Measurements from ENCODE around the gene CTDSPL. TPM values are rescaled to one million over a fixed set of nuclear protein-coding genes. Genes with fewer than 3 reads are reported as not detected.

Gene CTDSPL
- total and polyA plus RNA-seq, 2 of the 13 experiments (the other 11 are each of a cell fraction or from before 2014, with no cell fraction given): 26.1 to 142 TPM

- no peak for TF ChIP-seq RNF219 (CRISPR knock-in tag; IDR thresholded peaks at IDR 0.05)
- TF ChIP-seq ATF4 (CRISPR knock-in tag; IDR thresholded peaks at IDR 0.05): no peak
- no peak for TF ChIP-seq FOXP1 (IDR thresholded peaks at IDR 0.05)
- no peak for TF ChIP-seq FOXP1 (CRISPR knock-in tag; IDR thresholded peaks at IDR 0.05)
- no peak for TF ChIP-seq PAWR (CRISPR knock-in tag; IDR thresholded peaks at IDR 0.05; ENCODE audit: borderline replicate concordance)
- no peak for TF ChIP-seq CREB1 (IDR thresholded peaks at IDR 0.05)
- TF ChIP-seq CREB1 (CRISPR knock-in tag; IDR thresholded peaks at IDR 0.05): no peak
- no peak for TF ChIP-seq ARNT (IDR thresholded peaks at IDR 0.05)
- no peak for TF ChIP-seq JARID2 (CRISPR knock-in tag; IDR thresholded peaks at IDR 0.05; ENCODE audit: insufficient replicate concordance)
- TF ChIP-seq NFIC (IDR thresholded peaks at IDR 0.05; ENCODE audit: low read length): no peak
- no peak for TF ChIP-seq ZNF317 (CRISPR knock-in tag; IDR thresholded peaks at IDR 0.05)
- TF ChIP-seq SIX1 (CRISPR knock-in tag; IDR thresholded peaks at IDR 0.05; ENCODE audit: borderline replicate concordance): no peak
- TF ChIP-seq ATF7 (IDR thresholded peaks at IDR 0.05): no peak
- TF ChIP-seq ATF7 (CRISPR knock-in tag; IDR thresholded peaks at IDR 0.05): no peak
- TF ChIP-seq POLR2AphosphoS2 (IDR thresholded peaks at IDR 0.05; ENCODE audit: low read depth, low read length): no peak
- TF ChIP-seq ZFP41 (CRISPR knock-in tag; IDR thresholded peaks at IDR 0.05; ENCODE audit: borderline replicate concordance): no peak
- TF ChIP-seq ZNF841 (CRISPR knock-in tag; IDR thresholded peaks at IDR 0.05; ENCODE audit: borderline replicate concordance): no peak
- TF ChIP-seq PTBP1 (IDR thresholded peaks at IDR 0.05; ENCODE audit: low read depth, low read length, poor library complexity, severe bottlenecking): no peak
- TF ChIP-seq ZNF577 (CRISPR knock-in tag; IDR thresholded peaks at IDR 0.05; ENCODE audit: borderline replicate concordance, low read depth): no peak
- peak; percentile 87 for TF ChIP-seq RAD21 (CRISPR knock-in tag; IDR thresholded peaks at IDR 0.05)
- TF ChIP-seq PHF5A (CRISPR knock-in tag; IDR thresholded peaks at IDR 0.05; ENCODE audit: low read depth, unreplicated experiment): no peak
- TF ChIP-seq TAF15 (IDR thresholded peaks at IDR 0.05; ENCODE audit: low read depth, low read length, poor library complexity, severe bottlenecking): no peak
- no peak for TF ChIP-seq ZFP82 (CRISPR knock-in tag; IDR thresholded peaks at IDR 0.05; ENCODE audit: borderline replicate concordance)
- TF ChIP-seq, protein P1, sequence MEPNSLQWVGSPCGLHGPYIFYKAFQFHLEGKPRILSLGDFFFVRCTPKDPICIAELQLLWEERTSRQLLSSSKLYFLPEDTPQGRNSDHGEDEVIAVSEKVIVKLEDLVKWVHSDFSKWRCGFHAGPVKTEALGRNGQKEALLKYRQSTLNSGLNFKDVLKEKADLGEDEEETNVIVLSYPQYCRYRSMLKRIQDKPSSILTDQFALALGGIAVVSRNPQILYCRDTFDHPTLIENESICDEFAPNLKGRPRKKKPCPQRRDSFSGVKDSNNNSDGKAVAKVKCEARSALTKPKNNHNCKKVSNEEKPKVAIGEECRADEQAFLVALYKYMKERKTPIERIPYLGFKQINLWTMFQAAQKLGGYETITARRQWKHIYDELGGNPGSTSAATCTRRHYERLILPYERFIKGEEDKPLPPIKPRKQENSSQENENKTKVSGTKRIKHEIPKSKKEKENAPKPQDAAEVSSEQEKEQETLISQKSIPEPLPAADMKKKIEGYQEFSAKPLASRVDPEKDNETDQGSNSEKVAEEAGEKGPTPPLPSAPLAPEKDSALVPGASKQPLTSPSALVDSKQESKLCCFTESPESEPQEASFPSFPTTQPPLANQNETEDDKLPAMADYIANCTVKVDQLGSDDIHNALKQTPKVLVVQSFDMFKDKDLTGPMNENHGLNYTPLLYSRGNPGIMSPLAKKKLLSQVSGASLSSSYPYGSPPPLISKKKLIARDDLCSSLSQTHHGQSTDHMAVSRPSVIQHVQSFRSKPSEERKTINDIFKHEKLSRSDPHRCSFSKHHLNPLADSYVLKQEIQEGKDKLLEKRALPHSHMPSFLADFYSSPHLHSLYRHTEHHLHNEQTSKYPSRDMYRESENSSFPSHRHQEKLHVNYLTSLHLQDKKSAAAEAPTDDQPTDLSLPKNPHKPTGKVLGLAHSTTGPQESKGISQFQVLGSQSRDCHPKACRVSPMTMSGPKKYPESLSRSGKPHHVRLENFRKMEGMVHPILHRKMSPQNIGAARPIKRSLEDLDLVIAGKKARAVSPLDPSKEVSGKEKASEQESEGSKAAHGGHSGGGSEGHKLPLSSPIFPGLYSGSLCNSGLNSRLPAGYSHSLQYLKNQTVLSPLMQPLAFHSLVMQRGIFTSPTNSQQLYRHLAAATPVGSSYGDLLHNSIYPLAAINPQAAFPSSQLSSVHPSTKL (CRISPR knock-in tag; IDR thresholded peaks at IDR 0.05): peak; percentile 47; the same call in 1 of the 2 replicates
- TF ChIP-seq MAFG (CRISPR knock-in tag; IDR thresholded peaks at IDR 0.05): no peak
- no peak for TF ChIP-seq ZNF589 (CRISPR knock-in tag; conservative IDR thresholded peaks at IDR 0.05)
- TF ChIP-seq BRD4 (CRISPR knock-in tag; IDR thresholded peaks at IDR 0.05): no peak
Measured at GRCh38 chr3:37967260-37967881, 105.7 kb downstream of the CTDSPL start (continued).

Measured in HepG2 (cell line).